Left ventricle myocardium superior (tissue), 1 donor: ENCODE results near the gene HSPH1. TPM values are rescaled to one million over a fixed set of nuclear protein-coding genes. Genes with fewer than 3 reads are reported as not detected.
"Not testable (repeated sequence)": the region's sequence is repeated elsewhere in the genome, so short reads cannot be mapped to it uniquely, and the experiment has no call there.

Experiments used
- ATAC-seq: fragments of 200-7000 bp; cut with Tn5 transposase; one replicate; pipeline ENCODE4 v1.9.1; 2020; ENCODE audit warnings: mild to moderate bottlenecking, moderate library complexity
- DNase-seq: peaks from one replicate; pipeline ENCODE4 v3.0.0-alpha.2; 2020
- intact Hi-C: fragments of 100-400 bp; cut with micrococcal nuclease; formaldehyde crosslinking; loops from one replicate; pipeline ENCODE4 v1.11.0; 2022
- total RNA-seq: library from RNA; stranded (reverse); fragmentation: NEBNext Ultra II Directional; extraction: Animal tissue kit (Norgen Biotek cat#: 25700); gene quantifications from one replicate; pipeline ENCODE4 v1.2.1, GENCODE V29; 2021
- donor health status: DM: no; HTN: yes; CAD: no; lungs with severe emphysema.

The HSPH1 gene
- total RNA-seq, 1 donor from 2014 or later, result 82.4 TPM

- intact Hi-C loops, result no loop called here
- DNase-seq (no peak), ATAC-seq (no peak)
Observed at GRCh38 chr13:31179754-31180153, 18.1 kb upstream of the HSPH1 start.

GRCh38 chr13:31179241-31179640 lies 17.5 kb upstream of the HSPH1 start:
- ATAC-seq, result no peak
- no peak for DNase-seq
- intact Hi-C loops, result no loop called here

GRCh38 chr13:31177813-31178495 lies 16.2 kb upstream of the HSPH1 start:
- intact Hi-C loops, DNase-seq, ATAC-seq: not testable (repeated sequence)

- intact Hi-C loops, result no loop called here
- ATAC-seq, result no peak
- no peak for DNase-seq
Observed at GRCh38 chr13:31175847-31176532, 14.3 kb upstream of the HSPH1 start.

GRCh38 chr13:31174018-31174417 lies 12.3 kb upstream of the HSPH1 start:
- intact Hi-C loops, result no loop called here
- DNase-seq, result no peak
- ATAC-seq, result no peak

GRCh38 chr13:31172535-31172934 lies 10.8 kb upstream of the HSPH1 start:
- DNase-seq (no peak), ATAC-seq (no peak)
- intact Hi-C loops, result no loop called here

GRCh38 chr13:31172001-31172400 lies 10.3 kb upstream of the HSPH1 start:
- ATAC-seq, result no peak
- no peak for DNase-seq
- intact Hi-C loops, result no loop called here

GRCh38 chr13:31168736-31169135 lies 7.0 kb upstream of the HSPH1 start:
- no peak for ATAC-seq
- intact Hi-C loops, result no loop called here
- DNase-seq, result no peak

- intact Hi-C loops, result no loop called here
- no peak for DNase-seq
- no peak for ATAC-seq
Observed at GRCh38 chr13:31168166-31168565, 6.5 kb upstream of the HSPH1 start.

- intact Hi-C loops, result no loop called here
- ATAC-seq, result no peak
Observed at GRCh38 chr13:31167490-31167889, 5.8 kb upstream of the HSPH1 start.

GRCh38 chr13:31166591-31166990 lies 4.9 kb upstream of the HSPH1 start:
- intact Hi-C loops, result no loop called here
- no peak for ATAC-seq
- DNase-seq, result no peak

More at GRCh38 chr13:31167490-31167889, 5.8 kb upstream of the HSPH1 start:
- no peak for DNase-seq

- intact Hi-C loops, result no loop called here
- ATAC-seq (peak; percentile 96), DNase-seq (peak; percentile 95)
Observed at GRCh38 chr13:31162151-31163008, 676 bp upstream of the HSPH1 start.

GRCh38 chr13:31160857-31161556 lies 697 bp downstream of the HSPH1 start:
- peak; percentile 69 for DNase-seq
- ATAC-seq, result peak; percentile 42
- intact Hi-C loops, result no loop called here

- ATAC-seq (no peak), DNase-seq (no peak)
- intact Hi-C loops, result no loop called here
Observed at GRCh38 chr13:31159306-31159705, 2.4 kb downstream of the HSPH1 start.

- DNase-seq, result no peak
- intact Hi-C loops, result no loop called here
- no peak for ATAC-seq
Observed at GRCh38 chr13:31154939-31155338, 6.8 kb downstream of the HSPH1 start.

- intact Hi-C loops, result no loop called here
- no peak for ATAC-seq
- DNase-seq, result no peak
Observed at GRCh38 chr13:31151837-31152236, 9.9 kb downstream of the HSPH1 start.

GRCh38 chr13:31150315-31150985 lies 11.3 kb downstream of the HSPH1 start:
- ATAC-seq, result no peak
- no peak for DNase-seq
- intact Hi-C loops, result no loop called here

- ATAC-seq (no peak), DNase-seq (no peak)
- intact Hi-C loops, result no loop called here
Observed at GRCh38 chr13:31149604-31150003, 12.1 kb downstream of the HSPH1 start.

GRCh38 chr13:31145417-31145816 lies 16.3 kb downstream of the HSPH1 start:
- intact Hi-C loops, result no loop called here
- ATAC-seq (no peak), DNase-seq (no peak)
